GM23338 (cell line): ENCODE measurements around the gene GPR35.

Experiments
- EZH2 ChIP-seq: fragments of 200-600 bp; sonication (generic); IDR thresholded peaks from one replicate; pipeline ENCODE4 v1.8.0; 2017; ENCODE audit warnings: antibody characterized with exemption, mild to moderate bottlenecking, low read depth; ENCODE audit not compliant: unreplicated experiment
- EZH2phosphoT487 ChIP-seq: fragments of 200-600 bp; sonication (generic); IDR thresholded peaks from one replicate; pipeline ENCODE4 v1.8.1; 2018; ENCODE audit warnings: antibody characterized with exemption; ENCODE audit not compliant: unreplicated experiment
- POLR2AphosphoS5 ChIP-seq: IDR thresholded peaks from 2 replicates; pipeline ENCODE4 v1.6.1; 2016; ENCODE audit warnings: antibody characterized with exemption, low read depth
- TF ChIP-seq, protein P1 (sequence below), 2 experiments: fragments of 200-600 bp in 1 of 2; sonication (generic) in 1 of 2; conservative IDR thresholded peaks; 2 replicates each; pipeline versions ENCODE4 v1.5.1 to v1.6.1; 2016 to 2017; ENCODE audit warnings: antibody characterized with exemption in 2 of 2, low read depth in 2 of 2, mild to moderate bottlenecking in 2 of 2, moderate library complexity in 1 of 2
- TF ChIP-seq, protein P2 (sequence below): IDR thresholded peaks from one replicate; pipeline ENCODE4 v1.6.1; 2018; ENCODE audit warnings: antibody characterized with exemption; ENCODE audit not compliant: unreplicated experiment

DNA sequence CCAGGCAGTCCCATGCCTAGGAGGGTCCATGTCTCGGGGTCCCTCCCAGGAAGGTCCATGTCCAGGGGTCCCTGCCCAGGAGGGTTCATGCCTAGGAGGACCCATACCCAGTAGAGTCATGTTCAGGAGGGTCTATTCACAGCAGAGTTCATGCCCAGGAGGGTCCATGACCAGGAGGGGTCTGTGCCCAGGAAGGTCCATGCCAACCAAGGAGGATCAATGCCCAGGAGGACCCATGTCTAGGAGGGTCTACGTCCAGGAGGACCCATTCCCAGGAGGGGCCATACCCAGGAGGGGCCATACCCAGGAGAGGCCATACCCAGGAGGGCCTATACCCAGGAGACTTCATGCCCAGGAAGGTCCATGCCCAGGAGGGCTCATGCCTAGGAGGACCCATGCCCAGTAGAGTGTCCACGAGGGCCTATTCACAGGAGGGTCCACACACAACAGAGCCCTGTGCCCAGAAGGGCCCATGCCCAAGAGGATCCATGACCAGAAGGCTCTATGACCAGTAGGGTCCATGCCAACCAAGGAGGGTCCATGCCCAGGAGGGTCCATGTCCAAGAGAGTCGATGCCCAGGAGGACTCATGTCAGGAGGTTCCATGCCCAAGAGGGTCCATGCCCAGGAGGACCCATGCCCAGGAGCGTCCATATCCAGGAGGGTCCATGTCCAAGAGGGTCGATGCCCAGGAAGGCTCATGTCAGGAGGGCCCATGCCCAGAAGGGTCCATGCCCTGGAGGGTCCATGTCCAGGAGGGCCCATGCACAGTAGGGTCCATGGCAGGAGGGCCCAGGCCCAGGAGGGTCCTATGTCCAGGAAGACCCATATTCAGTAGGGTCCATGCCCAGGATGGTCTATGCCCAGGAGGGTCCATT lies 10.1 kb downstream of the GPR35 start:
- TF ChIP-seq EZH2 (no peak), POLR2AphosphoS5 (no peak), EZH2phosphoT487 (no peak)
- TF ChIP-seq, protein P1, sequence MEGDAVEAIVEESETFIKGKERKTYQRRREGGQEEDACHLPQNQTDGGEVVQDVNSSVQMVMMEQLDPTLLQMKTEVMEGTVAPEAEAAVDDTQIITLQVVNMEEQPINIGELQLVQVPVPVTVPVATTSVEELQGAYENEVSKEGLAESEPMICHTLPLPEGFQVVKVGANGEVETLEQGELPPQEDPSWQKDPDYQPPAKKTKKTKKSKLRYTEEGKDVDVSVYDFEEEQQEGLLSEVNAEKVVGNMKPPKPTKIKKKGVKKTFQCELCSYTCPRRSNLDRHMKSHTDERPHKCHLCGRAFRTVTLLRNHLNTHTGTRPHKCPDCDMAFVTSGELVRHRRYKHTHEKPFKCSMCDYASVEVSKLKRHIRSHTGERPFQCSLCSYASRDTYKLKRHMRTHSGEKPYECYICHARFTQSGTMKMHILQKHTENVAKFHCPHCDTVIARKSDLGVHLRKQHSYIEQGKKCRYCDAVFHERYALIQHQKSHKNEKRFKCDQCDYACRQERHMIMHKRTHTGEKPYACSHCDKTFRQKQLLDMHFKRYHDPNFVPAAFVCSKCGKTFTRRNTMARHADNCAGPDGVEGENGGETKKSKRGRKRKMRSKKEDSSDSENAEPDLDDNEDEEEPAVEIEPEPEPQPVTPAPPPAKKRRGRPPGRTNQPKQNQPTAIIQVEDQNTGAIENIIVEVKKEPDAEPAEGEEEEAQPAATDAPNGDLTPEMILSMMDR (conservative IDR thresholded peaks at IDR 0.05; ENCODE audit: low read depth in 2 of 2), result no peak
- TF ChIP-seq, protein P2, sequence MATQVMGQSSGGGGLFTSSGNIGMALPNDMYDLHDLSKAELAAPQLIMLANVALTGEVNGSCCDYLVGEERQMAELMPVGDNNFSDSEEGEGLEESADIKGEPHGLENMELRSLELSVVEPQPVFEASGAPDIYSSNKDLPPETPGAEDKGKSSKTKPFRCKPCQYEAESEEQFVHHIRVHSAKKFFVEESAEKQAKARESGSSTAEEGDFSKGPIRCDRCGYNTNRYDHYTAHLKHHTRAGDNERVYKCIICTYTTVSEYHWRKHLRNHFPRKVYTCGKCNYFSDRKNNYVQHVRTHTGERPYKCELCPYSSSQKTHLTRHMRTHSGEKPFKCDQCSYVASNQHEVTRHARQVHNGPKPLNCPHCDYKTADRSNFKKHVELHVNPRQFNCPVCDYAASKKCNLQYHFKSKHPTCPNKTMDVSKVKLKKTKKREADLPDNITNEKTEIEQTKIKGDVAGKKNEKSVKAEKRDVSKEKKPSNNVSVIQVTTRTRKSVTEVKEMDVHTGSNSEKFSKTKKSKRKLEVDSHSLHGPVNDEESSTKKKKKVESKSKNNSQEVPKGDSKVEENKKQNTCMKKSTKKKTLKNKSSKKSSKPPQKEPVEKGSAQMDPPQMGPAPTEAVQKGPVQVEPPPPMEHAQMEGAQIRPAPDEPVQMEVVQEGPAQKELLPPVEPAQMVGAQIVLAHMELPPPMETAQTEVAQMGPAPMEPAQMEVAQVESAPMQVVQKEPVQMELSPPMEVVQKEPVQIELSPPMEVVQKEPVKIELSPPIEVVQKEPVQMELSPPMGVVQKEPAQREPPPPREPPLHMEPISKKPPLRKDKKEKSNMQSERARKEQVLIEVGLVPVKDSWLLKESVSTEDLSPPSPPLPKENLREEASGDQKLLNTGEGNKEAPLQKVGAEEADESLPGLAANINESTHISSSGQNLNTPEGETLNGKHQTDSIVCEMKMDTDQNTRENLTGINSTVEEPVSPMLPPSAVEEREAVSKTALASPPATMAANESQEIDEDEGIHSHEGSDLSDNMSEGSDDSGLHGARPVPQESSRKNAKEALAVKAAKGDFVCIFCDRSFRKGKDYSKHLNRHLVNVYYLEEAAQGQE, result no peak
